HepG2 (cell line): ENCODE data around the gene NGDN. TPM values are rescaled to one million over a fixed set of nuclear protein-coding genes. Genes with fewer than 3 reads are reported as not detected.

Source experiments
- ATAC-seq: fragments of 200-7000 bp; cut with Tn5 transposase; 3 replicates; pipeline ENCODE4 v1.9.1; 2020; ENCODE audit warnings: mild to moderate bottlenecking, moderate library complexity
- BruUV-seq: library from RNA; stranded (reverse); fragments of 400-500 nt; replicated peaks from 2 replicates; lab custom pipeline; 2021; lab: Mats Ljungman, UMichigan
- CTCF ChIA-PET: fragments of 300-600 bp; formaldehyde crosslinking; extraction: SDS; loops from one replicate; lab custom pipeline; 2021; ENCODE audit warnings: low total read pairs, inconsistent platforms, low intra/inter-chr PET ratio; lab: Yijun Ruan, JAX
- POLR2A ChIA-PET: fragments of 350-600 bp; sonication (Branson Sonifier 250); formaldehyde crosslinking; loops from one replicate; lab custom pipeline; 2020; ENCODE audit warnings: antibody characterized with exemption, inconsistent platforms; lab: Yijun Ruan, JAX
- DNase-seq: peaks from one replicate; pipeline ENCODE4 v3.0.0-alpha.2; 2015; ENCODE audit warnings: low spot score
- FAIRE-seq: peaks from 3 replicates; lab custom pipeline; 2011; peaks lifted over from hg19 to GRCh38; lab: Jason Lieb, UNC
- H2AFZ ChIP-seq: one replicate; pipeline ENCODE4 v1.6.1; 2011; ENCODE audit warnings: low read length, inconsistent platforms
- H3K27ac ChIP-seq: fragments of 300-600 bp; 3 replicates; pipeline ENCODE4 v1.8.0; 2011; ENCODE audit warnings: mixed run types, mild to moderate bottlenecking, mixed read lengths, low read length, inconsistent platforms; ENCODE audit not compliant: insufficient read depth; ENCODE audit errors: extremely low read length
- H3K27me3 ChIP-seq, 2 experiments: fragments of 200-600 bp in 1 of 2; 2 replicates in 1 of 2; 3 replicates in 1 of 2; pipeline versions ENCODE4 v1.6.0 to v1.8.0; 2011; ENCODE audit warnings: low read length in 2 of 2, mild to moderate bottlenecking in 2 of 2, moderate library complexity in 2 of 2, inconsistent platforms in 1 of 2; ENCODE audit not compliant: insufficient read depth in 2 of 2, control insufficient read depth in 1 of 2
- H3K36me3 ChIP-seq, 2 experiments: fragments of 200-600 bp in 1 of 2; replicated peaks in 1 of 2; 2 replicates in 1 of 2; 3 replicates in 1 of 2; pipeline versions ENCODE4 v1.5.1 to v1.8.0; 2011; ENCODE audit warnings: low read length in 2 of 2, inconsistent platforms in 1 of 2; ENCODE audit not compliant: insufficient read depth in 2 of 2, control insufficient read depth in 1 of 2
- H3K4me1 ChIP-seq: 2 replicates; pipeline ENCODE4 v1.5.1; 2012; ENCODE audit warnings: low read length, inconsistent platforms; ENCODE audit not compliant: insufficient read depth
- H3K4me2 ChIP-seq: 2 replicates; pipeline ENCODE4 v1.6.0; 2011; ENCODE audit warnings: low read depth, low read length, inconsistent platforms
- H3K4me3 ChIP-seq, 3 experiments: fragments of 200-600 bp in 1 of 3; sonication (generic), shearing (Covaris generic) in 1 of 3; replicated peaks in 1 of 3; 2 replicates each; pipeline ENCODE4 v1.5.1; 2011 to 2016; ENCODE audit warnings: low read length in 3 of 3, inconsistent platforms in 2 of 3, low read depth in 2 of 3, mild to moderate bottlenecking in 2 of 3, control low read depth in 1 of 3, mixed read lengths in 1 of 3; ENCODE audit not compliant: insufficient read depth in 1 of 3
- H3K79me2 ChIP-seq: one replicate; pipeline ENCODE4 v1.6.1; 2011; ENCODE audit warnings: low read length, inconsistent platforms; ENCODE audit not compliant: insufficient read depth
- H3K9ac ChIP-seq: 2 replicates; pipeline ENCODE4 v1.6.0; 2011; ENCODE audit warnings: mild to moderate bottlenecking, low read depth, low read length, inconsistent platforms; ENCODE audit not compliant: insufficient read depth
- H3K9me3 ChIP-seq: 2 replicates; pipeline ENCODE4 v1.5.1; 2012; ENCODE audit warnings: mild to moderate bottlenecking, low read length
- H4K20me1 ChIP-seq: 2 replicates; pipeline ENCODE4 v1.6.0; 2011; ENCODE audit warnings: inconsistent platforms, mild to moderate bottlenecking, low read length, moderate library complexity; ENCODE audit not compliant: insufficient read depth
- CENPX ChIP-seq: sonication (generic); formaldehyde crosslinking; IDR thresholded peaks from 2 replicates; pipeline ENCODE4 v1.9.0; 2021; ENCODE audit warnings: mild to moderate bottlenecking, missing genetic modification reagents, moderate library complexity
- DR1 ChIP-seq: sonication (generic); formaldehyde crosslinking; IDR thresholded peaks from 2 replicates; pipeline ENCODE4 v1.8.0; 2021; ENCODE audit warnings: mild to moderate bottlenecking, missing genetic modification reagents, inconsistent platforms
- E2F1 ChIP-seq: sonication (generic); formaldehyde crosslinking; IDR thresholded peaks from 2 replicates; pipeline ENCODE4 v1.5.0; 2020; ENCODE audit warnings: missing genetic modification reagents
- ETV5 ChIP-seq: IDR thresholded peaks from 2 replicates; pipeline ENCODE4 v1.6.1; 2018; ENCODE audit warnings: missing biosample characterization, missing genetic modification reagents, inconsistent platforms, borderline replicate concordance
- HNRNPK ChIP-seq: fragments of 200-400 bp; formaldehyde crosslinking; IDR thresholded peaks from 2 replicates; pipeline ENCODE4 v1.6.1; 2018; ENCODE audit warnings: low read length, low read depth, moderate library complexity, mild to moderate bottlenecking; ENCODE audit not compliant: poor library complexity, severe bottlenecking
- IRX3 ChIP-seq: sonication (generic); formaldehyde crosslinking; IDR thresholded peaks from 2 replicates; pipeline ENCODE4 v1.8.1; 2023; ENCODE audit warnings: mild to moderate bottlenecking, low read depth, missing genetic modification reagents, borderline replicate concordance
- PREB ChIP-seq: sonication (generic); formaldehyde crosslinking; IDR thresholded peaks from 2 replicates; pipeline ENCODE4 v1.4.0; 2020; ENCODE audit warnings: missing genetic modification reagents
- RFX1 ChIP-seq: fragments of 450-650 bp; IDR thresholded peaks from 2 replicates; pipeline ENCODE4 v1.6.1; 2017
- SALL2 ChIP-seq: sonication (generic); formaldehyde crosslinking; IDR thresholded peaks from 2 replicates; pipeline ENCODE4 v1.8.1; 2023; ENCODE audit warnings: mild to moderate bottlenecking, missing genetic modification reagents, inconsistent platforms
- ZFY ChIP-seq: sonication (generic); formaldehyde crosslinking; IDR thresholded peaks from 2 replicates; pipeline ENCODE4 v1.4.0; 2020; ENCODE audit warnings: missing genetic modification reagents
- ZFYVE20 ChIP-seq: sonication (generic); formaldehyde crosslinking; IDR thresholded peaks from 2 replicates; pipeline ENCODE4 v1.8.0; 2023; ENCODE audit warnings: low read depth, mild to moderate bottlenecking, moderate library complexity, missing genetic modification reagents, borderline replicate concordance
- ZNF256 ChIP-seq: sonication (generic); formaldehyde crosslinking; conservative IDR thresholded peaks from 2 replicates; pipeline ENCODE4 v1.4.0; 2020; ENCODE audit warnings: missing genetic modification reagents
- ZNF292 ChIP-seq: sonication (generic); formaldehyde crosslinking; IDR thresholded peaks from 2 replicates; pipeline ENCODE4 v1.8.1; 2022; ENCODE audit warnings: mild to moderate bottlenecking, low read depth, missing genetic modification reagents, borderline replicate concordance
- ZNF326 ChIP-seq: sonication (generic); formaldehyde crosslinking; IDR thresholded peaks from 2 replicates; pipeline ENCODE4 v1.4.0; 2020; ENCODE audit warnings: missing genetic modification reagents, borderline replicate concordance
- ZNF335 ChIP-seq: sonication (generic); formaldehyde crosslinking; IDR thresholded peaks from 2 replicates; pipeline ENCODE4 v1.4.0; 2020; ENCODE audit warnings: missing genetic modification reagents
- ZNF879 ChIP-seq: sonication (generic); formaldehyde crosslinking; IDR thresholded peaks from 2 replicates; pipeline ENCODE4 v1.8.1; 2023; ENCODE audit warnings: missing genetic modification reagents
- ZSCAN12 ChIP-seq: sonication (generic); formaldehyde crosslinking; IDR thresholded peaks from 2 replicates; pipeline ENCODE4 v1.9.0; 2021; ENCODE audit warnings: mild to moderate bottlenecking, missing genetic modification reagents
- ZZZ3 ChIP-seq: sonication (generic); formaldehyde crosslinking; IDR thresholded peaks from 2 replicates; pipeline ENCODE4 v1.4.0; 2020; ENCODE audit warnings: missing genetic modification reagents, mild to moderate bottlenecking, borderline replicate concordance
- WGBS: methylation state at CpG from one replicate; pipeline ENCODE4 v1.1.6; 2017; ENCODE audit warnings: low lambda C conversion rate; 5-methylcytosine and 5-hydroxymethylcytosine counted together
- in situ Hi-C: cut with HindIII; loops from 2 replicates; pipeline ENCODE4 v1.10.0; 2017; ENCODE audit warnings: low pct_unique_long_range_greater_than_20kb; ENCODE audit not compliant: extremely low pct_ligation_motif_present
- intact Hi-C: fragments of 100-400 bp; cut with micrococcal nuclease; formaldehyde crosslinking; loops from one replicate; pipeline ENCODE4 v1.10.0; 2022; ENCODE audit not compliant: unreplicated experiment
- polyA plus RNA-seq, 8 experiments: library from polyadenylated mRNA; depleted of rRNA in 3 of 8; stranded (reverse) in 7 of 8; unstranded in 1 of 8; fragments of >200 nt; fragmentation: Illumina TruSeq in 4 of 8; extraction: Trizol in 4 of 8; gene quantifications; 2 replicates each; pipeline versions ENCODE4 v1.2.1 to v1.2.3, GENCODE V29; 2011 to 2016; ENCODE audit warnings: low read depth in 4 of 8, missing spikeins in 1 of 8, mixed read lengths in 1 of 8; ENCODE audit not compliant: insufficient read depth in 1 of 8
- total RNA-seq, 5 experiments: library from RNA; depleted of rRNA; stranded (reverse); fragments of >200 nt; fragmentation: Illumina TruSeq; extraction: Trizol; gene quantifications; 2 replicates each; pipeline ENCODE4 v1.2.3, GENCODE V29; 2016; ENCODE audit warnings: low read depth in 1 of 5
- TF ChIP-seq, protein P1 (sequence below): IDR thresholded peaks from 2 replicates; pipeline ENCODE4 v1.6.1; 2016; ENCODE audit warnings: missing biosample characterization, missing genetic modification reagents, low read depth
- TF ChIP-seq, protein P2 (sequence below): sonication (generic); formaldehyde crosslinking; IDR thresholded peaks from 2 replicates; pipeline ENCODE4 v1.5.1; 2020; ENCODE audit warnings: mild to moderate bottlenecking, missing genetic modification reagents, moderate library complexity

NGDN gene
- total and polyA plus RNA-seq, 2 of the 13 experiments (the other 11 are each of a cell fraction or from before 2014, with no cell fraction given), result 154 to 216 TPM

GRCh38 chr14:23481362-23481970 is 12.0 kb downstream of the NGDN start:
- FAIRE-seq (no peak), ATAC-seq (peak; percentile 8; the same call in 1 of the 3 replicates), DNase-seq (no peak)
- POLR2A ChIA-PET, result interaction anchor here (1.1 to 1.5 kb wide), 3 partner anchors 12 to 80 kb away, joined by 3 to 4 read pairs (median 4); partner anchors contain the start of gene NGDN
- Histone ChIP-seq H4K20me1 (peaks cover 10% of the 10 kb centered on the region; the same call in 1 of the 2 replicates), H3K4me1 (peaks cover 8% of the 10 kb centered on the region), H3K9ac (no peak overlapping the region), H3K27me3 (no peaks in the 10 kb centered on the region), H2AFZ (no peak overlapping the region), H3K36me3 (peaks cover 36 to 72% of the 10 kb centered on the region in 2 experiments), H3K79me2 (no peaks in the 10 kb centered on the region), H3K4me2 (no peak overlapping the region), H3K9me3 (no peaks in the 10 kb centered on the region), H3K27ac (no peak overlapping the region), H3K4me3 (no peak overlapping the region)
- CTCF ChIA-PET, result interaction anchor here (3.5 to 9.7 kb wide), 2 partner anchors 59 to 79 kb away, joined by 17 to 275 read pairs; partner anchors contain the start of gene THTPA
- intact Hi-C loops (no loop called here), in situ Hi-C loops (loop anchor here (5.0 kb wide), 1 partner anchor 76 kb away; the partner anchor contains the start of gene THTPA)
- no TSS peak for BruUV-seq
- 94% methylated on average over 3 of the region's 3 CpGs for WGBS
- TF ChIP-seq RFX1 (no peak), ZNF292 (CRISPR knock-in tag) (no peak), IRX3 (CRISPR knock-in tag) (0 out of 2 replicates have a peak, but pooled peaks have one; percentile 21), ZNF256 (CRISPR knock-in tag) (0 out of 2 replicates have a peak, but pooled peaks have one; percentile 62), CENPX (CRISPR knock-in tag) (no peak), ZFYVE20 (CRISPR knock-in tag) (no peak), ZFY (CRISPR knock-in tag) (no peak), ETV5 (CRISPR knock-in tag) (no peak), ZSCAN12 (CRISPR knock-in tag) (no peak), HNRNPK (no peak), ZNF326 (CRISPR knock-in tag) (no peak), E2F1 (CRISPR knock-in tag) (no peak), ZZZ3 (no peak), DR1 (CRISPR knock-in tag) (no peak), ZNF335 (CRISPR knock-in tag) (no peak), ZNF879 (CRISPR knock-in tag) (no peak), PREB (CRISPR knock-in tag) (no peak), SALL2 (no peak)
- TF ChIP-seq, protein P1, sequence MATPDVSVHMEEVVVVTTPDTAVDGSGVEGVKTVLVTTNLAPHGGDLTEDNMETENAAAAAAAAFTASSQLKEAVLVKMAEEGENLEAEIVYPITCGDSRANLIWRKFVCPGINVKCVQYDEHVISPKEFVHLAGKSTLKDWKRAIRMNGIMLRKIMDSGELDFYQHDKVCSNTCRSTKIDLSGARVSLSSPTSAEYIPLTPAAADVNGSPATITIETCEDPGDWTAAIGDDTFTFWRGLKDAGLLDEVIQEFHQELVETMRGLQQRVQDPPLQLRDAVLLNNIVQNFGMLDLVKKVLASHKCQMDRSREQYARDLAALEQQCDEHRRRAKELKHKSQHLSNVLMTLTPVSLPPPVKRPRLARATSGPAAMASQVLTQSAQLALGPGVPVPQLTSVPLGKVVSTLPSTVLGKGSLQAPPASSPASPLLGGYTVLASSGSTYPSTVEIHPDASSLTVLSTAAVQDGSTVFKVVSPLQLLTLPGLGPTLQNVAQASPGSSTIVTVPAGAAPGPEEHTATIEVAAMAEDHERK (CRISPR knock-in tag), result no peak
- TF ChIP-seq, protein P2, sequence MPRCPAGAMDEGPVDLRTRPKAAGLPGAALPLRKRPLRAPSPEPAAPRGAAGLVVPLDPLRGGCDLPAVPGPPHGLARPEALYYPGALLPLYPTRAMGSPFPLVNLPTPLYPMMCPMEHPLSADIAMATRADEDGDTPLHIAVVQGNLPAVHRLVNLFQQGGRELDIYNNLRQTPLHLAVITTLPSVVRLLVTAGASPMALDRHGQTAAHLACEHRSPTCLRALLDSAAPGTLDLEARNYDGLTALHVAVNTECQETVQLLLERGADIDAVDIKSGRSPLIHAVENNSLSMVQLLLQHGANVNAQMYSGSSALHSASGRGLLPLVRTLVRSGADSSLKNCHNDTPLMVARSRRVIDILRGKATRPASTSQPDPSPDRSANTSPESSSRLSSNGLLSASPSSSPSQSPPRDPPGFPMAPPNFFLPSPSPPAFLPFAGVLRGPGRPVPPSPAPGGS, result no peak
